Urinary bladder (tissue), 4 donors: ENCODE results near the gene PEX10. TPM values are rescaled to one million over a fixed set of nuclear protein-coding genes. Genes with fewer than 3 reads are reported as not detected.

Source experiments
- DNase-seq: peaks from one replicate; pipeline ENCODE4 v3.0.0-alpha.2; 2015; ENCODE audit errors: extremely low spot score
- H3K27ac ChIP-seq: one replicate; pipeline ENCODE4 v1.5.1; 2013; ENCODE audit warnings: low read depth, mild to moderate bottlenecking, moderate library complexity
- H3K36me3 ChIP-seq: one replicate; pipeline ENCODE4 v1.6.1; 2013; ENCODE audit warnings: mild to moderate bottlenecking, moderate library complexity; ENCODE audit not compliant: insufficient read depth
- H3K4me1 ChIP-seq: one replicate; pipeline ENCODE4 v1.6.1; 2013; ENCODE audit warnings: mild to moderate bottlenecking, moderate library complexity; ENCODE audit not compliant: insufficient read depth
- H3K4me3 ChIP-seq: one replicate; pipeline ENCODE4 v1.5.1; 2013; ENCODE audit warnings: low read depth, low read length
- WGBS: extraction: QIAGEN DNeasy Blood & Tissue Kit; methylation state at CpG from one replicate; pipeline ENCODE4 v1.1.7; 2013; 5-methylcytosine and 5-hydroxymethylcytosine counted together
- polyA plus RNA-seq: library from polyadenylated mRNA; stranded (reverse); fragments of 200-250 nt; gene quantifications from one replicate; pipeline ENCODE4 v1.2.3, GENCODE V29; 2013
- total RNA-seq: library from RNA; depleted of rRNA; stranded (reverse); fragments of >200 nt; gene quantifications from one replicate; pipeline ENCODE4 v1.2.3, GENCODE V29; 2014
- donor health status: healthy with polysubstance abuse.
- donor health status: healthy.

Gene PEX10
- total and polyA plus RNA-seq, 2 donors: 13.9 to 22.9 TPM

DNA sequence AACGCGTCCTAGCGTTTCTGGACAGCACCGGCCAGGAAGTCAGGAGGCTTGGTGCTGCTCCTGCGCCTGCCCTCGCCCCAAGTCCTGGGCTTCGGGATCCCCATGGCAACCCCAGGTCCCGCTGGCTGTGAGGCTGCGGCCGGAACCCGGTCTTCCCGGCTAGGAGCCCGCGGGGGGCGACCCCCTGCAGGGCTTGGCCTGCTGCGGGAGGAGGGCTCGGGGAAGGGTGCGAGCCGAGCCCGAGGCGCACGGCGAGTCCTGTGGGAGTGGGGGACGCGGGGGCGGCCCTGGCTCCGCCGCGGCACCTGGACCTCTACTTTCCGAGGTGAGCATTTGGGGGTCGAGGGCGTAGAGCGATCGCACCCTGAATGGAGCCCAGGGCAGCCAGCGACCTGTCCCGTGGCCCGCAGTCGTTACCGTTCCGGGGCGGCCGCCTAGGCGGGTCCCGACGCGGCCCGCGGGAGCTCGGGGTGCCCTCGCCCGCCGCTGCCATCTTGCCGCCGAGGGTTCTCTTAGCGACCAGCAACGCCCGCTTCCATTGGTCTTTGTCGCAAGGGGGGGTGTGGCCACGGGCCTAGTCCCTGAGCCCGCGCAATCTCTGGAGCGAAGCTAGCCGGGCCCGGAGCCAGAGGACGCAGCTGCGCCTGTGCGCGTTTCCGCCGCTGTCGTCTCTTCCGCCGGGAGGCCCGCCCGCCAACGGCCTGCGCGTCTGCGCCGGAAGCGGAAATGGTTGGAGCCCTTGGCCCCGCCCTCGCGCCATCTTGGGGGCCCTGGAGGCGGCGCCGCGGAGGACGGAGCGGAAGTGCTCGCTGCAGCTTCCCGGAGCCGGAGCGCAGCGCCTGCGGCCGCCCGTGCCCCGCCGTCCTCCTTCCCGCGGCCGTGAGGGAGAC, 21.1 kb downstream of the PEX10 start, which contains the start of the genes MORN1 and RER1:
MORN1 (minus strand) TSS at position 514 of the 890 bp plus-strand sequence; CDS start at position 493, 21 bp downstream.
RER1 (plus strand) TSS at position 801 of the 890 bp plus-strand sequence. CDS start 3,950 bp downstream, outside the sequence.
- peak; percentile 96 for DNase-seq
- peak within 1 kb of the TSS; percentile 77 for H3K27ac ChIP-seq
- WGBS: under 1% methylated on average over 103 of the region's 103 CpGs
- H3K4me1 ChIP-seq: no peaks in the 10 kb centered on the region
- no peaks in the 10 kb centered on the region for H3K36me3 ChIP-seq
- peak within 1 kb of the TSS; percentile 98 for H3K4me3 ChIP-seq

DNA sequence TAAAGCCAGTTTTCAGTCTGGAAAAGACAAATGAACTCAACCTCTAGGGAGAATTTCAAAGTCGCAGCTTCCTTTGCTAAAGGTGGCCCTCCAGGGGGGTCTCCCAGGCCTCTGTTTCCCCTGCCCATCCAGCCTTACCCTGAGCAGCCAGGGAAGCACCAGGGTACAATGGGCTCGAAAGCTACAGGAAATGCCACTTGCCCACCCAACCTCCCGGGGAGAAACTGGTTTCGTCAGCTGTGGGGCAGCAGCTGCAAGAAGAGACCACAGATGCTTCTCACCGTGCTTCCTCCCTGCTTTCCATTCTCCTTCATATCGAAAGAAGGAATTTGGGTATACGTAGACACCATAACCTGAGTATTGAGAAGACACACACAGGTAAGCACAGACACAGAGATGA, 22.7 kb downstream of the PEX10 start:
- no peak for DNase-seq

GRCh38 chr1:2388004-2388913, 24.1 kb downstream of the PEX10 start:
- H3K27ac ChIP-seq: no peak overlapping the region
- WGBS: 94% methylated on average over 32 of the region's 32 CpGs
- H3K4me3 ChIP-seq: no peak overlapping the region
- DNase-seq: no peak
- no peaks in the 10 kb centered on the region for H3K4me1 ChIP-seq
- H3K36me3 ChIP-seq: no peaks in the 10 kb centered on the region

More for the DNA sequence above, 22.7 kb downstream of the PEX10 start:
- Histone ChIP-seq H3K36me3 (no peaks in the 10 kb centered on the region), H3K27ac (no peak overlapping the region), H3K4me1 (no peaks in the 10 kb centered on the region), H3K4me3 (no peak overlapping the region)
- 94% methylated on average over 7 of the region's 7 CpGs for WGBS

GRCh38 chr1:2386636-2387611, 25.4 kb downstream of the PEX10 start:
- H3K36me3 ChIP-seq: no peaks in the 10 kb centered on the region
- no peak overlapping the region for H3K27ac ChIP-seq
- no peaks in the 10 kb centered on the region for H3K4me1 ChIP-seq
- no peak for DNase-seq
- H3K4me3 ChIP-seq: no peak overlapping the region
- 95% methylated on average over 30 of the region's 30 CpGs for WGBS

DNA sequence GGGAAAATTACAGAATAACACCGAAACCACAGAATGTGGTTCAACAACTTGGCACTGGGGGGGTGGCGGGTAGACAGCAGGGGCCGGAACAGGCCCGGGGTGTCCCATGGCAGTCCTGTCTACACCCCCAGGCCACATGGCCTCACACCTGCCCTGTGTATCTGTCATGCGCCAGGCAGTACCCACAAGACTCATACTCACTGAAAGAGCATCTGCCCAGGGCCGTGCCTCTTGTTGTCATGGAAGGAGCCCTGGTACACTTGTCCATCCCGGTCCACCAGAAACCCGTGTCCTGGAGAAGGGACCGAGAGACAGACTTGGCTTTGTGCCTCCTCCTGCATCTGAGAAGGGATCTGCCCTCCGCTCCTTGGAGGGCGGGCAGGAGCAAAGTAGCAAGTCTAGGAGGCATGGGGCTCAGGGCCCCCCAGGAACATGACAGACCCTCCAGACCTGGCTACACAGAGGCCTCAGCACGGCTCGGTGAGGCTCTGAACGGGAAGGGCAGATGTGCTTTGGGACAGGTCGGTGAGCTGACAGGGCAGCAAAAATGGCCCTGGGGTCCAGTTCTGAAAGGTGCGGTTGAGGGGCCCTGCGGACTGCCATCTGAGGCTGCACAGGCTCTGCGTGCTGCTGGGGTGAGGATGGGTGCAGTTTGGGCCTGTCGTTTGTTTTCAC, 26.6 kb downstream of the PEX10 start:
- no peak overlapping the region for H3K27ac ChIP-seq
- no peaks in the 10 kb centered on the region for H3K36me3 ChIP-seq
- no peak overlapping the region for H3K4me3 ChIP-seq
- WGBS: 92% methylated on average over 19 of the region's 19 CpGs
- DNase-seq: no peak
- no peaks in the 10 kb centered on the region for H3K4me1 ChIP-seq

- Histone ChIP-seq H3K4me3 (no peak overlapping the region), H3K27ac (no peak overlapping the region), H3K4me1 (no peaks in the 10 kb centered on the region), H3K36me3 (no peaks in the 10 kb centered on the region)
- WGBS: 80% methylated on average over 41 of the region's 41 CpGs
- DNase-seq: no peak
Observed at GRCh38 chr1:2384941-2385481, 27.4 kb downstream of the PEX10 start.

- WGBS: 91% methylated on average over 21 of the region's 21 CpGs
- Histone ChIP-seq H3K4me3 (no peak overlapping the region), H3K36me3 (no peaks in the 10 kb centered on the region), H3K4me1 (no peaks in the 10 kb centered on the region), H3K27ac (no peak overlapping the region)
- no peak for DNase-seq
Observed at GRCh38 chr1:2384130-2384860, 28.1 kb downstream of the PEX10 start.

- Histone ChIP-seq H3K36me3 (no peaks in the 10 kb centered on the region), H3K4me1 (no peaks in the 10 kb centered on the region), H3K27ac (no peak overlapping the region), H3K4me3 (no peak overlapping the region)
- 90% methylated on average over 14 of the region's 14 CpGs for WGBS
- DNase-seq: no peak
Observed at GRCh38 chr1:2383576-2383975, 28.8 kb downstream of the PEX10 start.

DNA sequence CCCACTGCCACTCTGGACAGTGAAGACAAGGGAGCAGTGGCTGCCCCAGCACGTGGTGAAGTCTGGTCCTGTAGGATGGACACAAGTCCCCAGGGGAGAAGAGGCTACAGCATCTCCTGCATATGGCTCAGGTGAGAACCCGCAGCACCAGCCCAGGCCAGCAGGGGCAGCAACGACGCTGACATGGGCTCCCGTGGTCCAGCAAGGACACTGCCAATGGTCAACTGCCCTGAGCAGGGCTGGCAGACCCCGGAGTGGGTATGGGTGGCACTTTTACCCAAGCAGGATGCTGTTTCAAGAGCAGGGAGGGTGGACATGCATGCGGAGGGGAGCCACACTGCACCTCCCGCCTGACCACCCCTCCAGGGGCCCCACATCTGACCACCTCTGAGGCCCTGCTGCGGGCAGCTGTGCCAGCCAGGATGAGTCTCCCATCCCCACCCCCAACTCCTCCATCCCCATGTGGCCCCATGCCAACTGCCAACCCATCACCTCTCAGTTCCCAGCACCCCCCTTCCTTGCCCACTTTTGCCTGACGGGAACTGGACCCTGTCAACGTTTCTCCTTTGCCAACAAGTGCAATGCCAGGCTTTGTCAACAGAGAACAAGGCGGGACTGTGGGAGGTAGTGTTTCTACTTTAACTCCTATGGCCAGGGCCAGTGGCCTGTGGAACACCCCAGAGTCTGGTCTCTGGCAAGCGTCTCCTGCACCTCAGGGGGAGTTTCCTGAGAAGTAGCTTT, 29.6 kb downstream of the PEX10 start:
- DNase-seq: no peak
- no peak overlapping the region for H3K27ac ChIP-seq
- 60% methylated on average over 13 of the region's 13 CpGs for WGBS
- no peaks in the 10 kb centered on the region for H3K4me1 ChIP-seq
- no peak overlapping the region for H3K4me3 ChIP-seq
- no peaks in the 10 kb centered on the region for H3K36me3 ChIP-seq

DNA sequence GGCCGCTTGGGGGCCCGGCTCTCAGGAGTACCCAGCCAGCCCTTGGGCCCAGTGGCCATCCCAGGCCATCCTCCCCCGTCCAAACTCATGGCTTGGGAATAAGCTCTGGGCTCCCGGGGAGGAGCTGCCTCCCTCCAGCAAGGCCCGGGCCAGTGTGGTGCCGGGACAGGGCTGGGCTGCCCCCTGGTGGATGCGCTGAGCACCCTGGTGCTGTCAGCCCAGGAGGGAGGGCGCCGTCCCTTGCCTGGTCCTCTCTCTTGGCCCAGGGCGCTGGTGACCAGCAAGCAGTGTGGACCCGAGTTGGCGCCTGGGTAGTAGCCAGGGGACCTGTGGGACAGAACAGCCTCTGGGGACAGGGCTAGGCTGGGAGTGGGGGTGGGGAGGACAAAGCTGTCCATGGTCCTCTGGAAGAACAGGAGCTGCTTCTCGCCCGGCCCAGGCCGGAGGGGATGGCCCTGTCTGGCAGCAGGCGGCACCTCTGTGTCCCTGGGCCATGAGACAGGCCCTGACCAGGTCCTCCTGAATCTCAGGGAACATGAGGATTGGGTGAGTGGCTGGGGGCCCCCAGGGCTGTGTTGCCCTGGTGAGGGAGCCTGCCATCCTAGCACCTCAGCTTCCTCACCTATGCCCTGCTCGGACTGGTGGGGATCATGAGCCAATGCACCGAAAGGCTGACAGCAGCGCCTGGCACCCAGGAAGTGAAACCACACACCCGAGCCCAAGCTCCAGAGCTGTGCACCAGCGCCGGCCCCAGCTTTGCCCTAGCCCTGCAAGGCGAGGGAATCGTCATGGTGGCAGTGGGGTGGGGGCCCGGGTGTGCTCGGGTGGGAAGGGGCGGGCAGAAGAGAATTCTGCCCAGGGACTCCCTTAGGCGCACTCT, 30.4 kb downstream of the PEX10 start:
- Histone ChIP-seq H3K4me3 (no peak overlapping the region), H3K4me1 (no peaks in the 10 kb centered on the region), H3K36me3 (no peaks in the 10 kb centered on the region), H3K27ac (no peak overlapping the region)
- WGBS: 46% methylated on average over 28 of the region's 28 CpGs
- DNase-seq: peak; percentile 15
